Osteoblast (primary cell): ENCODE results near the gene CUL4B. TPM values are rescaled to one million over a fixed set of nuclear protein-coding genes. Genes with fewer than 3 reads are reported as not detected.

Experiments used
- DNase-seq: peaks from one replicate; pipeline ENCODE4 v3.0.0; 2011; ENCODE audit warnings: low spot score, mixed read lengths; ENCODE audit not compliant: insufficient read length; ENCODE audit errors: missing footprints
- H2AFZ ChIP-seq: 2 replicates; pipeline ENCODE4 v1.6.0; 2011; ENCODE audit warnings: mild to moderate bottlenecking, low read length
- H3K27ac ChIP-seq: 2 replicates; pipeline ENCODE4 v1.5.1; 2011; ENCODE audit warnings: mild to moderate bottlenecking, low read depth, low read length, moderate library complexity
- H3K27me3 ChIP-seq: 2 replicates; pipeline ENCODE4 v1.6.0; 2012; ENCODE audit warnings: mild to moderate bottlenecking, control low read depth, inconsistent platforms, low read length, moderate library complexity; ENCODE audit not compliant: insufficient read depth
- H3K36me3 ChIP-seq: 2 replicates; pipeline ENCODE4 v1.5.1; 2011; ENCODE audit warnings: mild to moderate bottlenecking, low read length, control low read depth, moderate library complexity; ENCODE audit not compliant: insufficient read depth
- H3K4me1 ChIP-seq: 2 replicates; pipeline ENCODE4 v1.5.1; 2011; ENCODE audit warnings: mild to moderate bottlenecking, low read length, control low read depth, moderate library complexity; ENCODE audit not compliant: insufficient read depth
- H3K4me2 ChIP-seq: 2 replicates; pipeline ENCODE4 v1.6.0; 2011; ENCODE audit warnings: mild to moderate bottlenecking, low read length; ENCODE audit not compliant: insufficient read depth
- H3K4me3 ChIP-seq: fragments of 200-600 bp; sonication (generic); 3 replicates; pipeline ENCODE4 v1.5.1; 2012; ENCODE audit warnings: mild to moderate bottlenecking, low read length, inconsistent platforms; ENCODE audit not compliant: insufficient read depth
- H3K79me2 ChIP-seq: 2 replicates; pipeline ENCODE4 v1.6.0; 2012; ENCODE audit warnings: mild to moderate bottlenecking, low read length, control low read depth, inconsistent platforms; ENCODE audit not compliant: insufficient read depth
- H3K9me3 ChIP-seq: 2 replicates; pipeline ENCODE4 v1.5.1; 2011; ENCODE audit warnings: low read depth, low read length, control low read depth
- H4K20me1 ChIP-seq: 2 replicates; pipeline ENCODE4 v1.6.0; 2012; ENCODE audit warnings: mild to moderate bottlenecking, low read length, control low read depth; ENCODE audit not compliant: insufficient read depth
- CTCF ChIP-seq: IDR thresholded peaks from 2 replicates; pipeline ENCODE4 v1.5.1; 2011; ENCODE audit warnings: mild to moderate bottlenecking, low read depth, low read length, moderate library complexity; ENCODE audit errors: extremely low read depth
- total RNA-seq: library from RNA; depleted of rRNA; stranded (reverse); fragments of >200 nt; gene quantifications from 2 replicates; pipeline ENCODE4 v1.2.3, GENCODE V29; 2012

CUL4B gene
- total RNA-seq, 1 donor = 76.0 TPM

- H2AFZ ChIP-seq = no peak overlapping the region
- H3K27ac ChIP-seq = no peak overlapping the region
- no peaks in the 10 kb centered on the region for H4K20me1 ChIP-seq
- no peak overlapping the region for H3K4me3 ChIP-seq
- peaks cover 8% of the 10 kb centered on the region for H3K4me1 ChIP-seq
- H3K36me3 ChIP-seq = peaks cover 14% of the 10 kb centered on the region
- H3K4me2 ChIP-seq = no peak overlapping the region
- no peaks in the 10 kb centered on the region for H3K9me3 ChIP-seq
- DNase-seq = no peak
- no peaks in the 10 kb centered on the region for H3K27me3 ChIP-seq
- H3K79me2 ChIP-seq = no peaks in the 10 kb centered on the region
- TF ChIP-seq CTCF = no peak
Observed at GRCh38 chrX:120522820-120523219, 37.9 kb downstream of the CUL4B start.

GRCh38 chrX:120517936-120518335 lies 42.8 kb downstream of the CUL4B start:
- peak; percentile 19 for DNase-seq
- no peaks in the 10 kb centered on the region for H3K9me3 ChIP-seq
- H4K20me1 ChIP-seq = no peaks in the 10 kb centered on the region
- no peak for TF ChIP-seq CTCF
- H3K4me3 ChIP-seq = no peak overlapping the region
- peak overlapping the region; percentile 61 for H3K27ac ChIP-seq
- peaks cover 2% of the 10 kb centered on the region for H3K79me2 ChIP-seq
- no peak overlapping the region for H3K4me2 ChIP-seq
- H3K4me1 ChIP-seq = peaks cover 12% of the 10 kb centered on the region
- H3K27me3 ChIP-seq = no peaks in the 10 kb centered on the region
- peaks cover 4% of the 10 kb centered on the region for H3K36me3 ChIP-seq
- no peak overlapping the region for H2AFZ ChIP-seq

- no peak overlapping the region for H3K27ac ChIP-seq
- DNase-seq = peak; percentile 36
- H2AFZ ChIP-seq = no peak overlapping the region
- H3K9me3 ChIP-seq = no peaks in the 10 kb centered on the region
- no peak overlapping the region for H3K4me3 ChIP-seq
- peaks cover 2% of the 10 kb centered on the region for H3K79me2 ChIP-seq
- no peaks in the 10 kb centered on the region for H4K20me1 ChIP-seq
- TF ChIP-seq CTCF = peak; percentile 40
- no peak overlapping the region for H3K4me2 ChIP-seq
- H3K36me3 ChIP-seq = peaks cover 4% of the 10 kb centered on the region
- H3K4me1 ChIP-seq = peaks cover 12% of the 10 kb centered on the region
- H3K27me3 ChIP-seq = no peaks in the 10 kb centered on the region
Observed at GRCh38 chrX:120514236-120514635, 46.5 kb downstream of the CUL4B start.

GRCh38 chrX:120512627-120513026 lies 48.1 kb downstream of the CUL4B start:
- Histone ChIP-seq H4K20me1 (no peaks in the 10 kb centered on the region), H3K4me1 (peaks cover 2% of the 10 kb centered on the region), H3K27ac (no peak overlapping the region), H3K79me2 (peaks cover 2% of the 10 kb centered on the region), H3K36me3 (peaks cover 4% of the 10 kb centered on the region), H3K9me3 (no peaks in the 10 kb centered on the region), H3K27me3 (no peaks in the 10 kb centered on the region), H2AFZ (no peak overlapping the region), H3K4me3 (no peak overlapping the region), H3K4me2 (no peak overlapping the region)
- no peak for DNase-seq
- TF ChIP-seq CTCF = no peak
